ENCODE results near the gene BCAP31. TPM values are rescaled to one million over a fixed set of nuclear protein-coding genes. Genes with fewer than 3 reads are reported as not detected.

The BCAP31 gene
- total and polyA plus RNA-seq, 2 of the 13 experiments (the other 11 are each of a cell fraction or from before 2014, with no cell fraction given), result 139 to 178 TPM

GRCh38 chrX:153763989-153764755 is 40.0 kb upstream of the BCAP31 start, which contains the start of gene PLXNB3 (continued):
- no peak for TF ChIP-seq PAWR (CRISPR knock-in tag; IDR thresholded peaks at IDR 0.05; ENCODE audit: borderline replicate concordance)
- TF ChIP-seq SOX13 (IDR thresholded peaks at IDR 0.05), result no peak
- TF ChIP-seq SOX13 (CRISPR knock-in tag; conservative IDR thresholded peaks at IDR 0.05 in 1 of 2, IDR thresholded peaks at IDR 0.05 in 1 of 2), result no peak
- TF ChIP-seq ATF7-NPFF (CRISPR knock-in tag; IDR thresholded peaks at IDR 0.05; ENCODE audit: low read depth), result no peak
- TF ChIP-seq, protein P1, sequence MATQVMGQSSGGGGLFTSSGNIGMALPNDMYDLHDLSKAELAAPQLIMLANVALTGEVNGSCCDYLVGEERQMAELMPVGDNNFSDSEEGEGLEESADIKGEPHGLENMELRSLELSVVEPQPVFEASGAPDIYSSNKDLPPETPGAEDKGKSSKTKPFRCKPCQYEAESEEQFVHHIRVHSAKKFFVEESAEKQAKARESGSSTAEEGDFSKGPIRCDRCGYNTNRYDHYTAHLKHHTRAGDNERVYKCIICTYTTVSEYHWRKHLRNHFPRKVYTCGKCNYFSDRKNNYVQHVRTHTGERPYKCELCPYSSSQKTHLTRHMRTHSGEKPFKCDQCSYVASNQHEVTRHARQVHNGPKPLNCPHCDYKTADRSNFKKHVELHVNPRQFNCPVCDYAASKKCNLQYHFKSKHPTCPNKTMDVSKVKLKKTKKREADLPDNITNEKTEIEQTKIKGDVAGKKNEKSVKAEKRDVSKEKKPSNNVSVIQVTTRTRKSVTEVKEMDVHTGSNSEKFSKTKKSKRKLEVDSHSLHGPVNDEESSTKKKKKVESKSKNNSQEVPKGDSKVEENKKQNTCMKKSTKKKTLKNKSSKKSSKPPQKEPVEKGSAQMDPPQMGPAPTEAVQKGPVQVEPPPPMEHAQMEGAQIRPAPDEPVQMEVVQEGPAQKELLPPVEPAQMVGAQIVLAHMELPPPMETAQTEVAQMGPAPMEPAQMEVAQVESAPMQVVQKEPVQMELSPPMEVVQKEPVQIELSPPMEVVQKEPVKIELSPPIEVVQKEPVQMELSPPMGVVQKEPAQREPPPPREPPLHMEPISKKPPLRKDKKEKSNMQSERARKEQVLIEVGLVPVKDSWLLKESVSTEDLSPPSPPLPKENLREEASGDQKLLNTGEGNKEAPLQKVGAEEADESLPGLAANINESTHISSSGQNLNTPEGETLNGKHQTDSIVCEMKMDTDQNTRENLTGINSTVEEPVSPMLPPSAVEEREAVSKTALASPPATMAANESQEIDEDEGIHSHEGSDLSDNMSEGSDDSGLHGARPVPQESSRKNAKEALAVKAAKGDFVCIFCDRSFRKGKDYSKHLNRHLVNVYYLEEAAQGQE (IDR thresholded peaks at IDR 0.05; ENCODE audit: borderline replicate concordance in 1 of 2, low read depth in 1 of 2, low read length in 2 of 2), result no peak
- TF ChIP-seq NRL (CRISPR knock-in tag; IDR thresholded peaks at IDR 0.05; ENCODE audit: borderline replicate concordance), result 0 out of 2 replicates have a peak, but pooled peaks have one; percentile 46
- TF ChIP-seq ZMAT3 (CRISPR knock-in tag; conservative IDR thresholded peaks at IDR 0.05), result no peak
- TF ChIP-seq BRD4 (CRISPR knock-in tag; IDR thresholded peaks at IDR 0.05), result no peak
- no peak for TF ChIP-seq SP5 (CRISPR knock-in tag; IDR thresholded peaks at IDR 0.05; ENCODE audit: borderline replicate concordance, low read depth)
- no peak for TF ChIP-seq ZBTB14 (CRISPR knock-in tag; IDR thresholded peaks at IDR 0.05)
- TF ChIP-seq BRCA1 (CRISPR knock-in tag; IDR thresholded peaks at IDR 0.05), result no peak
- TF ChIP-seq ZNF841 (CRISPR knock-in tag; IDR thresholded peaks at IDR 0.05; ENCODE audit: borderline replicate concordance), result no peak
- TF ChIP-seq GABPB1 (CRISPR knock-in tag; IDR thresholded peaks at IDR 0.05), result peak; percentile 24; the same call in 1 of the 2 replicates
- no peak; the same call in 1 of the 2 replicates for TF ChIP-seq ZFY (CRISPR knock-in tag; IDR thresholded peaks at IDR 0.05)
- TF ChIP-seq ZMYM2 (CRISPR knock-in tag; IDR thresholded peaks at IDR 0.05), result no peak
- TF ChIP-seq, protein P2, sequence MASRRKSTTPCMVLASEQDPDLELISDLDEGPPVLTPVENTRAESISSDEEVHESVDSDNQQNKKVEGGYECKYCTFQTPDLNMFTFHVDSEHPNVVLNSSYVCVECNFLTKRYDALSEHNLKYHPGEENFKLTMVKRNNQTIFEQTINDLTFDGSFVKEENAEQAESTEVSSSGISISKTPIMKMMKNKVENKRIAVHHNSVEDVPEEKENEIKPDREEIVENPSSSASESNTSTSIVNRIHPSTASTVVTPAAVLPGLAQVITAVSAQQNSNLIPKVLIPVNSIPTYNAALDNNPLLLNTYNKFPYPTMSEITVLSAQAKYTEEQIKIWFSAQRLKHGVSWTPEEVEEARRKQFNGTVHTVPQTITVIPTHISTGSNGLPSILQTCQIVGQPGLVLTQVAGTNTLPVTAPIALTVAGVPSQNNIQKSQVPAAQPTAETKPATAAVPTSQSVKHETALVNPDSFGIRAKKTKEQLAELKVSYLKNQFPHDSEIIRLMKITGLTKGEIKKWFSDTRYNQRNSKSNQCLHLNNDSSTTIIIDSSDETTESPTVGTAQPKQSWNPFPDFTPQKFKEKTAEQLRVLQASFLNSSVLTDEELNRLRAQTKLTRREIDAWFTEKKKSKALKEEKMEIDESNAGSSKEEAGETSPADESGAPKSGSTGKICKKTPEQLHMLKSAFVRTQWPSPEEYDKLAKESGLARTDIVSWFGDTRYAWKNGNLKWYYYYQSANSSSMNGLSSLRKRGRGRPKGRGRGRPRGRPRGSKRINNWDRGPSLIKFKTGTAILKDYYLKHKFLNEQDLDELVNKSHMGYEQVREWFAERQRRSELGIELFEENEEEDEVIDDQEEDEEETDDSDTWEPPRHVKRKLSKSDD (CRISPR knock-in tag; IDR thresholded peaks at IDR 0.05; ENCODE audit: low read depth), result no peak
- no peak for TF ChIP-seq FOXP1 (IDR thresholded peaks at IDR 0.05)
- no peak for TF ChIP-seq FOXP1 (CRISPR knock-in tag; IDR thresholded peaks at IDR 0.05)
- no peak for TF ChIP-seq CCDC6 (CRISPR knock-in tag; IDR thresholded peaks at IDR 0.05)
- 0 out of 2 replicates have a peak, but pooled peaks have one; percentile 21 for TF ChIP-seq RXRB (CRISPR knock-in tag; IDR thresholded peaks at IDR 0.05; ENCODE audit: borderline replicate concordance)
- TF ChIP-seq ZNF644 (CRISPR knock-in tag; IDR thresholded peaks at IDR 0.05; ENCODE audit: low read depth), result no peak
- no peak for TF ChIP-seq ZNF816 (CRISPR knock-in tag; IDR thresholded peaks at IDR 0.05; ENCODE audit: borderline replicate concordance)

All from HepG2 (cell line).